ENCODE data around the gene PKNOX2.

DNA sequence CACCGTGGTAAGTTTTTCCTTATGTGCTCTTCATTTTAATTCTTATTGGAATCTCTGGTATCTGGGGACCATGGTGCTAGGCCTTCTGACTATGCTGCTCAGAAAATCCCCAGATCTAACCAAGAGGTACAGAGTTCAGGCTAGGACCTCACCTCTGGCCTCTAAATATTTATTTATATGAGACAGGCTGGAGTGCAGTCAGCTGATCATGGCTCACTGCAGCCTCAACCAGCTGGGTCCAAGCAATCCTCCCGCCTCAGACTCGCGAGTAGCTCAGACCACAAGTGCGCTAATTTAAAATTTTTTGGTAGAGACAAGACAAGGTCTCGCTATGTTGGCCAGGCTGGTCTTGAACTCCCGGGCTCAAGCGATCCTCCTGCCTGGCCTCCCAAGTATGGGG is 38.4 kb downstream of the PKNOX2 start:
- TF ChIP-seq CTCF (IDR thresholded peaks at IDR 0.05; ENCODE audit: low read length) (no peak), EZH2 (optimal IDR thresholded peaks at IDR 0.05; ENCODE audit: low read depth, low read length) (no peak)
